ENCODE results near the gene MFN2. TPM values are rescaled to one million over a fixed set of nuclear protein-coding genes. Genes with fewer than 3 reads are reported as not detected.
"Not testable (repeated sequence)": the region's sequence is repeated elsewhere in the genome, so short reads cannot be mapped to it uniquely, and the experiment has no call there.

The MFN2 gene
- total and polyA plus RNA-seq, 4 donors: 17.2 to 87.8 (median 43.2) TPM

GRCh38 chr1:12040457-12041051, 60.3 kb downstream of the MFN2 start (continued):
- TF ChIP-seq, protein P1, sequence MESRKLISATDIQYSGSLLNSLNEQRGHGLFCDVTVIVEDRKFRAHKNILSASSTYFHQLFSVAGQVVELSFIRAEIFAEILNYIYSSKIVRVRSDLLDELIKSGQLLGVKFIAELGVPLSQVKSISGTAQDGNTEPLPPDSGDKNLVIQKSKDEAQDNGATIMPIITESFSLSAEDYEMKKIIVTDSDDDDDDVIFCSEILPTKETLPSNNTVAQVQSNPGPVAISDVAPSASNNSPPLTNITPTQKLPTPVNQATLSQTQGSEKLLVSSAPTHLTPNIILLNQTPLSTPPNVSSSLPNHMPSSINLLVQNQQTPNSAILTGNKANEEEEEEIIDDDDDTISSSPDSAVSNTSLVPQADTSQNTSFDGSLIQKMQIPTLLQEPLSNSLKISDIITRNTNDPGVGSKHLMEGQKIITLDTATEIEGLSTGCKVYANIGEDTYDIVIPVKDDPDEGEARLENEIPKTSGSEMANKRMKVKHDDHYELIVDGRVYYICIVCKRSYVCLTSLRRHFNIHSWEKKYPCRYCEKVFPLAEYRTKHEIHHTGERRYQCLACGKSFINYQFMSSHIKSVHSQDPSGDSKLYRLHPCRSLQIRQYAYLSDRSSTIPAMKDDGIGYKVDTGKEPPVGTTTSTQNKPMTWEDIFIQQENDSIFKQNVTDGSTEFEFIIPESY (IDR thresholded peaks at IDR 0.05): no peak

DNA sequence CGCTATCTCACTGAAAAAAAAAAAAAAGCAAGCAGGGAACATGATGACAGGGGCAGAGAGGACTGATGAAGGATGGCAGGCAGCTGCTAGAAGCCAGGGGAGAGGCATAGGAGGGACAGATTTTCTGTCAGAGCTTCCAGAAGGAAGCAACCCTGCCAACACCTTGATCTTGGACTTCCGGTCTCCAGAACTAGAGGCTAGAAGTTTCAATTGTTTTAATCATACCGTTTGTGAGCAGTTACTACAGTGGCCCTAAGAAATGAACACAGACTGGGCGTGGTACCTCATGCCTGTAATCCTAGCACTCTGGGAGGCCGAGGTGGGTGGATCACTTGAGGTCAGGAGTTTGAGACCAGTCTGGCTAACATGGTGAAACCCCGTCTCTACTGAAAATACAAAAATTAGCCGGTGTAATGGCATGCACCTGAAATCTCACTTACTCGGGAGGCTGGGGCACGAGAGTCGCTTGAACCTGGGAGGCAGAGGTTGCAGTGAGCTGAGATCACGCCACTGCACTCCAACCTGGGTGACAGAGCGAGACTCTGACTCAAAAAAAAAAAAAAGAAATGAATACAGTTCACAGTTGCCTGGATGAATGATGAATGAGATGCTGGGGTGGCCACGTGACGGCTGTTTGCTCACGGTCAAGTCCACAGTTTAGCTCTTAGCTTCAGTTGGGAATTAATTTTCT, 64.1 kb downstream of the MFN2 start:
- not testable (repeated sequence) for H3K4me1 ChIP-seq (ENCODE audit: control insufficient read depth in 4 of 4, insufficient read depth in 4 of 4, low read length in 3 of 4); H3K9ac ChIP-seq (ENCODE audit: low read depth in 1 of 2, low read length in 2 of 2); H3K4me3 ChIP-seq (ENCODE audit: low read depth in 1 of 3, low read length in 3 of 3); H3K36me3 ChIP-seq (ENCODE audit: control insufficient read depth in 4 of 4, insufficient read depth in 3 of 4, low read depth in 1 of 4, low read length in 3 of 4); DNase-seq (ENCODE audit: low spot score); H3K27ac ChIP-seq (ENCODE audit: low read depth in 1 of 2, low read length in 2 of 2); H3K27me3 ChIP-seq (ENCODE audit: control insufficient read depth in 4 of 4, insufficient read depth in 4 of 4, low read length in 3 of 4); H3K9me3 ChIP-seq (ENCODE audit: control insufficient read depth in 4 of 4, low read length in 3 of 4)
- WGBS: 79% methylated on average over 15 of the region's 15 CpGs

DNA sequence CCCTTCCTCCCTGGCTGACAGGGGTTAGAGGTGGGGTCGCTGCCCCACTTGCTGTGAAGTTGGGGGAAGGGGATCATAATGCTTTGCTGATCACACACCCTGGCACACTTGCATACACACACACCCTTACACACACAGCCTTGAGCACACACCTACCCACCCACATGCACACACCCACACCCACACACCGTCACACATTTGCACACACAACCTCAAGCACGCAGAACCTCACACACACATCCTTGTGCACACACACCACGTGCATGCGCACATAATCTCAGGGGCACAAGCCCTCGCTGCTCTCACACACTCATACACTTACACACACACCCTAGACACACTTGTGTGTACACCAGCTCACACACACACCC, 66.5 kb downstream of the MFN2 start:
- no peaks in the 10 kb centered on the region for H3K9me3 ChIP-seq (ENCODE audit: control insufficient read depth in 4 of 4, low read length in 3 of 4)
- no peak overlapping the region for H3K4me3 ChIP-seq (ENCODE audit: low read depth in 1 of 3, low read length in 3 of 3)
- H3K27ac ChIP-seq (ENCODE audit: low read depth in 1 of 2, low read length in 2 of 2): no peak overlapping the region
- TF ChIP-seq, protein P2, sequence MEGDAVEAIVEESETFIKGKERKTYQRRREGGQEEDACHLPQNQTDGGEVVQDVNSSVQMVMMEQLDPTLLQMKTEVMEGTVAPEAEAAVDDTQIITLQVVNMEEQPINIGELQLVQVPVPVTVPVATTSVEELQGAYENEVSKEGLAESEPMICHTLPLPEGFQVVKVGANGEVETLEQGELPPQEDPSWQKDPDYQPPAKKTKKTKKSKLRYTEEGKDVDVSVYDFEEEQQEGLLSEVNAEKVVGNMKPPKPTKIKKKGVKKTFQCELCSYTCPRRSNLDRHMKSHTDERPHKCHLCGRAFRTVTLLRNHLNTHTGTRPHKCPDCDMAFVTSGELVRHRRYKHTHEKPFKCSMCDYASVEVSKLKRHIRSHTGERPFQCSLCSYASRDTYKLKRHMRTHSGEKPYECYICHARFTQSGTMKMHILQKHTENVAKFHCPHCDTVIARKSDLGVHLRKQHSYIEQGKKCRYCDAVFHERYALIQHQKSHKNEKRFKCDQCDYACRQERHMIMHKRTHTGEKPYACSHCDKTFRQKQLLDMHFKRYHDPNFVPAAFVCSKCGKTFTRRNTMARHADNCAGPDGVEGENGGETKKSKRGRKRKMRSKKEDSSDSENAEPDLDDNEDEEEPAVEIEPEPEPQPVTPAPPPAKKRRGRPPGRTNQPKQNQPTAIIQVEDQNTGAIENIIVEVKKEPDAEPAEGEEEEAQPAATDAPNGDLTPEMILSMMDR (IDR thresholded peaks at IDR 0.05; ENCODE audit: low read depth, low read length, missing input control): no peak
- TF ChIP-seq FOXA2 (IDR thresholded peaks at IDR 0.05) (no peak), RAD21 (IDR thresholded peaks at IDR 0.05) (no peak), HNF4G (IDR thresholded peaks at IDR 0.05) (no peak), TAF1 (conservative IDR thresholded peaks at IDR 0.05) (no peak), EGR1 (IDR thresholded peaks at IDR 0.05; ENCODE audit: low read depth in 2 of 2) (no peak), HNF4A (conservative IDR thresholded peaks at IDR 0.05) (no peak), FOXA1 (IDR thresholded peaks at IDR 0.05) (no peak), SP1 (IDR thresholded peaks at IDR 0.05) (no peak), YY1 (IDR thresholded peaks at IDR 0.05) (no peak), MAX (IDR thresholded peaks at IDR 0.05) (no peak), REST (IDR thresholded peaks at IDR 0.05) (no peak), NR2F2 (IDR thresholded peaks at IDR 0.05) (no peak), RXRA (IDR thresholded peaks at IDR 0.05) (no peak), GABPA (IDR thresholded peaks at IDR 0.05 in 1 of 2, conservative IDR thresholded peaks at IDR 0.05 in 1 of 2) (no peak)
- TF ChIP-seq, protein P3, sequence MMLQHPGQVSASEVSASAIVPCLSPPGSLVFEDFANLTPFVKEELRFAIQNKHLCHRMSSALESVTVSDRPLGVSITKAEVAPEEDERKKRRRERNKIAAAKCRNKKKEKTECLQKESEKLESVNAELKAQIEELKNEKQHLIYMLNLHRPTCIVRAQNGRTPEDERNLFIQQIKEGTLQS (IDR thresholded peaks at IDR 0.05): no peak
- TF ChIP-seq, protein P1 (IDR thresholded peaks at IDR 0.05): no peak
- H3K4me1 ChIP-seq (ENCODE audit: control insufficient read depth in 4 of 4, insufficient read depth in 4 of 4, low read length in 3 of 4): no peaks in the 10 kb centered on the region
- 84% methylated on average over 6 of the region's 6 CpGs for WGBS
- no peak for DNase-seq (ENCODE audit: low spot score)
- H3K36me3 ChIP-seq (ENCODE audit: control insufficient read depth in 4 of 4, insufficient read depth in 3 of 4, low read depth in 1 of 4, low read length in 3 of 4): no peaks in the 10 kb centered on the region
- H3K27me3 ChIP-seq (ENCODE audit: control insufficient read depth in 4 of 4, insufficient read depth in 4 of 4, low read length in 3 of 4): no peaks in the 10 kb centered on the region
- no peak overlapping the region for H3K9ac ChIP-seq (ENCODE audit: low read depth in 1 of 2, low read length in 2 of 2)

Measured in liver (tissue), 9 donors.